BJ (cell line): Measurements from ENCODE around the gene PGP. TPM values are rescaled to one million over a fixed set of nuclear protein-coding genes. Genes with fewer than 3 reads are reported as not detected.

Experiments
- CTCF ChIA-PET: fragments of 350-600 bp; formaldehyde crosslinking; extraction: SDS; loops from one replicate; lab custom pipeline; 2021; ENCODE audit warnings: antibody characterized with exemption, inconsistent platforms; lab: Yijun Ruan, JAX
- POLR2A ChIA-PET: fragments of 300-600 bp; sonication (Branson Sonifier 250); formaldehyde crosslinking; extraction: SDS; loops from one replicate; lab custom pipeline; 2021; ENCODE audit warnings: antibody characterized with exemption; lab: Charles Lee
- DNase-seq: peaks from one replicate; pipeline ENCODE4 v3.0.0-alpha.2; 2011; ENCODE audit warnings: low read depth
- H3K27me3 ChIP-seq: 2 replicates; pipeline ENCODE4 v1.6.0; 2011; ENCODE audit warnings: low read length; ENCODE audit not compliant: control insufficient read depth, insufficient read depth
- H3K36me3 ChIP-seq: 2 replicates; pipeline ENCODE4 v1.5.1; 2011; ENCODE audit warnings: low read length; ENCODE audit not compliant: control insufficient read depth, insufficient read depth
- H3K4me3 ChIP-seq: 2 replicates; pipeline ENCODE4 v1.5.1; 2011; ENCODE audit warnings: low read depth, mild to moderate bottlenecking, control low read depth, low read length
- polyA plus RNA-seq: library from polyadenylated mRNA; depleted of rRNA; stranded (reverse); fragments of >200 nt; gene quantifications from 2 replicates; pipeline ENCODE4 v1.2.3, GENCODE V29; 2011
- TF ChIP-seq, protein P1 (sequence below): IDR thresholded peaks from 2 replicates; pipeline ENCODE4 v1.5.1; 2011; ENCODE audit warnings: low read depth, mild to moderate bottlenecking, control low read depth, inconsistent platforms, low read length, moderate library complexity; ENCODE audit not compliant: insufficient read depth

Gene PGP
- polyA plus RNA-seq, 1 experiment, result 7.7 TPM

DNA sequence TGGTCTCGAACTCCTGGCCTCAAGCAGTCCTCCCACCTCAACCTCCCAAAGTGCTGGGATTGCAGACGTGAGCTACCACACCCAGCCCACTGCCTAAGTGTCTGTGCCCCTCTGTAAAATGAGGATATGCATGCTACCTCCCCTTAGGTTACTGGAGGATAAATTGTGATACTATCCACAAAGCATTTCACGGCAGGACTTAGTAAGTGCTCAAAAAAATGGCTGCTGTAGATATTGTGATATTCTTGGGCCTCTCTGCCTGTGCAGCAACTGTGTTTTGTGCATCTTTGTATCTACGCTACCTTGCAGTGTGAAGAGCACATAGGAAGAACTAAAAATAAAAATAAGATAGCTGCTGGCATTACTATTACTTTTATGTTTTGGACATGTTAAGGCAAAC is 16.4 kb downstream of the PGP start:
- ChIA-PET CTCF (interaction anchor here (1.3 kb wide), 1 partner anchor 303 kb away, joined by 3 read pairs; no protein-coding TSS in a partner anchor), POLR2A (no interaction called here)
- no peak overlapping the region for H3K4me3 ChIP-seq
- no peak for DNase-seq
- no peaks in the 10 kb centered on the region for H3K36me3 ChIP-seq
- TF ChIP-seq, protein P1, sequence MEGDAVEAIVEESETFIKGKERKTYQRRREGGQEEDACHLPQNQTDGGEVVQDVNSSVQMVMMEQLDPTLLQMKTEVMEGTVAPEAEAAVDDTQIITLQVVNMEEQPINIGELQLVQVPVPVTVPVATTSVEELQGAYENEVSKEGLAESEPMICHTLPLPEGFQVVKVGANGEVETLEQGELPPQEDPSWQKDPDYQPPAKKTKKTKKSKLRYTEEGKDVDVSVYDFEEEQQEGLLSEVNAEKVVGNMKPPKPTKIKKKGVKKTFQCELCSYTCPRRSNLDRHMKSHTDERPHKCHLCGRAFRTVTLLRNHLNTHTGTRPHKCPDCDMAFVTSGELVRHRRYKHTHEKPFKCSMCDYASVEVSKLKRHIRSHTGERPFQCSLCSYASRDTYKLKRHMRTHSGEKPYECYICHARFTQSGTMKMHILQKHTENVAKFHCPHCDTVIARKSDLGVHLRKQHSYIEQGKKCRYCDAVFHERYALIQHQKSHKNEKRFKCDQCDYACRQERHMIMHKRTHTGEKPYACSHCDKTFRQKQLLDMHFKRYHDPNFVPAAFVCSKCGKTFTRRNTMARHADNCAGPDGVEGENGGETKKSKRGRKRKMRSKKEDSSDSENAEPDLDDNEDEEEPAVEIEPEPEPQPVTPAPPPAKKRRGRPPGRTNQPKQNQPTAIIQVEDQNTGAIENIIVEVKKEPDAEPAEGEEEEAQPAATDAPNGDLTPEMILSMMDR, result no peak
- peaks cover 31% of the 10 kb centered on the region for H3K27me3 ChIP-seq

GRCh38 chr16:2197765-2198164 is 16.9 kb downstream of the PGP start:
- DNase-seq, result no peak
- peaks cover 31% of the 10 kb centered on the region for H3K27me3 ChIP-seq
- H3K4me3 ChIP-seq, result no peak overlapping the region
- H3K36me3 ChIP-seq, result no peaks in the 10 kb centered on the region
- ChIA-PET POLR2A (no interaction called here), CTCF (no interaction called here)
- TF ChIP-seq, protein P1, result no peak

DNA sequence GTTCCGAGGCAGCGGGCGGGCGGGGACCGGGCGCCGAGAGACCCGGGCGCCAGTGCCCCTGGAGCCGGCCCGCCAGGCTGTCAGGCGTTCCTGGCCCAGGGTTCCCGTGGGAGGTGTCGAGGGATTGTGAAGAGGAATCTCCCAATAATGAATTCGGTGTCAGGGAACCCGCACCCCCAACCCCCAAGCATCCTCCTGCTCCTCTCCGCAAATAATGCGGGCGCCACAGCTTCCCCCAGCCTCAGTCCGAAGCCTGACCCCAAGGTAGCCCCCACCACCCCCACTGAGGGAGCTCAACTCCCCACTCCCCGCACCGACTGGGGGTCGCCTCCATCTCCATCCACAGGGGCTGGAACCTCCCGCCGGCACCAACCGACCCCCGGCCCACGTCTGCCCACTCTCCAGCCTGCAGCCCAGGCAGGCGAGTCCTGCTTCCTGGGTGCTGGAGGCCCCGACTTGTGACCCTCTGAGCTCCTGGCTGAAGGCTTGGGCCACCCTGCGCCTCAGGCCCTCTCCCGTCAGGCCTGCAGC is 17.6 kb downstream of the PGP start:
- H3K4me3 ChIP-seq, result no peak overlapping the region
- peaks cover 31% of the 10 kb centered on the region for H3K27me3 ChIP-seq
- H3K36me3 ChIP-seq, result no peaks in the 10 kb centered on the region
- no peak for DNase-seq
- POLR2A ChIA-PET, result no interaction called here
- CTCF ChIA-PET, result no interaction called here
- TF ChIP-seq, protein P1, result no peak

GRCh38 chr16:2196162-2196980 is 18.3 kb downstream of the PGP start, which contains the start of gene CASKIN1:
Gene CASKIN1 (minus strand): TSS chr16:2196605. CDS start chr16:2196432, 173 bp downstream.
- DNase-seq, result no peak
- ChIA-PET POLR2A (no interaction called here), CTCF (interaction anchor here (0.5 to 1.5 kb wide), 2 partner anchors 55 to 116 kb away, joined by 3 to 4 read pairs; partner anchors contain the start of gene ECI1)
- TF ChIP-seq, protein P1, result no peak
- H3K36me3 ChIP-seq, result no peaks in the 10 kb centered on the region
- H3K27me3 ChIP-seq, result peaks cover 31% of the 10 kb centered on the region
- H3K4me3 ChIP-seq, result peak within 1 kb of the TSS; percentile 29; the same call in 1 of the 2 replicates
